Smooth muscle cell of the pulmonary artery (primary cell): Measurements from ENCODE around the gene SACS. TPM values are rescaled to one million over a fixed set of nuclear protein-coding genes. Genes with fewer than 3 reads are reported as not detected.

Source experiments
- total RNA-seq: library from RNA; depleted of rRNA; stranded (reverse); fragments of >200 nt; gene quantifications from 2 replicates; pipeline ENCODE4 v1.2.3, GENCODE V29; 2014

Gene SACS, protein sequence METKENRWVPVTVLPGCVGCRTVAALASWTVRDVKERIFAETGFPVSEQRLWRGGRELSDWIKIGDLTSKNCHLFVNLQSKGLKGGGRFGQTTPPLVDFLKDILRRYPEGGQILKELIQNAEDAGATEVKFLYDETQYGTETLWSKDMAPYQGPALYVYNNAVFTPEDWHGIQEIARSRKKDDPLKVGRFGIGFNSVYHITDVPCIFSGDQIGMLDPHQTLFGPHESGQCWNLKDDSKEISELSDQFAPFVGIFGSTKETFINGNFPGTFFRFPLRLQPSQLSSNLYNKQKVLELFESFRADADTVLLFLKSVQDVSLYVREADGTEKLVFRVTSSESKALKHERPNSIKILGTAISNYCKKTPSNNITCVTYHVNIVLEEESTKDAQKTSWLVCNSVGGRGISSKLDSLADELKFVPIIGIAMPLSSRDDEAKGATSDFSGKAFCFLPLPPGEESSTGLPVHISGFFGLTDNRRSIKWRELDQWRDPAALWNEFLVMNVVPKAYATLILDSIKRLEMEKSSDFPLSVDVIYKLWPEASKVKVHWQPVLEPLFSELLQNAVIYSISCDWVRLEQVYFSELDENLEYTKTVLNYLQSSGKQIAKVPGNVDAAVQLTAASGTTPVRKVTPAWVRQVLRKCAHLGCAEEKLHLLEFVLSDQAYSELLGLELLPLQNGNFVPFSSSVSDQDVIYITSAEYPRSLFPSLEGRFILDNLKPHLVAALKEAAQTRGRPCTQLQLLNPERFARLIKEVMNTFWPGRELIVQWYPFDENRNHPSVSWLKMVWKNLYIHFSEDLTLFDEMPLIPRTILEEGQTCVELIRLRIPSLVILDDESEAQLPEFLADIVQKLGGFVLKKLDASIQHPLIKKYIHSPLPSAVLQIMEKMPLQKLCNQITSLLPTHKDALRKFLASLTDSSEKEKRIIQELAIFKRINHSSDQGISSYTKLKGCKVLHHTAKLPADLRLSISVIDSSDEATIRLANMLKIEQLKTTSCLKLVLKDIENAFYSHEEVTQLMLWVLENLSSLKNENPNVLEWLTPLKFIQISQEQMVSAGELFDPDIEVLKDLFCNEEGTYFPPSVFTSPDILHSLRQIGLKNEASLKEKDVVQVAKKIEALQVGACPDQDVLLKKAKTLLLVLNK (N-terminal part only)
- 73.3 and 78.7 TPM in 2 replicates for total RNA-seq

DNA sequence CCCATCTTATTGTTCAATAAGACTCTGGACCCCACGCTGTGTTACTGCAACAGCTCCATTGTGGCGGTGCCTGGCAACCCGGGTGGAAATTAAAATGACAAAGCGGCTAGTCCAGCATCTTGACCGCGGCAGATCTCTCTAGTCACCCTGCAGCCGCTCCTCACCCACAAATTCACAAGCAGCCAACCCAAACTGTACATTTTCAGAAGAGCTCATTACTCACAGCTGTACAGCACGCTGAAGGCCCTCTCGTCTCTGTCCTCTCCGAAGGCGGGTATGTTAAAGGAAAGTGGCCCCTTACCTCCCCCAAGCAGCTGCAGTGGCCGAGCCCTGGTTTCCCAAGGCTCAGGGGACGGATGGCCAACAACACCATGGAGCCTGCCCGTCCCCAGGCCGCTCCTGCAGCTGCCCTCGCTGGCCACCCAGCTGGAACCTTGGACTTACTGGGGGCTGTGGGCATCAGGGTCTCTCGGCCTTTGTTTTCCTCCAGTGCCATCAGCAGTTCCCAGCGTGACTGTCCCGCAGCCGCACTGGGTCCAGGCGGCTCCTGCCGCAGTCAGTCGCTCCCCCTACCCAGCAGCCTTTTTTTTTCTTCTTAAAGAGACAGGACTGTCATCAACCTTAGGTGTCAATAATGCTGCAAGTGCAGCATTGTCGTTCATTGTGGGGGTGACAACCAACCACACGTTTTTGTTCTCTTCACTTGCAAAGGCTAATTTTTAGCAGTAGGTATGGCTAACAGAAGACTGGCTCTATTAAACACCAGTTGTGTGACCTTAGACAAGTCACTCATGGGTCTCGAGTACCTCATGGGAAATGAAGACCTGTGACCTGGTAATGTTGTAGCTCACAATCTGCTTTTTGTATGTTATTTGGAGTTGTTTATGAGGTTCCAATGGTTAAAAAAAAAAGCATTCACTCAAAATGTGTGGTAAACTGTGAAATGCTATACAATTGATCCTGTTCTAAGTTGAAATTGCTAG lies at the start of gene SACS:
SACS (minus strand) TSS at position 532 of the 983 bp plus-strand sequence. CDS start 22,463 bp downstream, outside the sequence.

Other genes with a start within 250 kb of the SACS start
- gene TNFRSF19, start 136.7 kb upstream of the SACS start, total RNA-seq, result 3.0 and 8.0 TPM in 2 replicates